ENCODE measurements around the gene CCDC149. TPM values are rescaled to one million over a fixed set of nuclear protein-coding genes. Genes with fewer than 3 reads are reported as not detected.

Gene CCDC149
- total and polyA plus RNA-seq, 11 donors = 5.8 to 14.7 (median 9.9) TPM

DNA sequence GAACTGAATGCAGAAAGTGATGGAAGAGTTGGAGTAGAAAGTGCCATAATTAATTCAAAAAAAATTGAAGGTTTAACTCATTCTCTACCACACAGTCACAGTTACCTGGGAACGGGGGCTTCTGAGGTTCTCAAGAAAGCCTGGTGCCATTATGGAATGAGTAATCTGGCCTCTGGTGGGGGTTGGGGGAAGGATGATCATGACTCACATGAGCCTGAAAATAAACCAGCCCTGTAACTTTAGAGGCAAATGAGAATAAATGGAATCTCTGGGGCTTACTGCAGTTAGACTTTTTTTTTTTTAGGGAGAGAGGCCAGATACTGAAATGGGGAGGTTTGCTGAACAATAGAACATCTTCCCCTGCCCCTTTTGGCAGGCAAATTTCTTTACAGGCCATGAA is 62.2 kb downstream of the CCDC149 start:
- H3K27me3 ChIP-seq = no peaks in the 10 kb centered on the region
- no peak for TF ChIP-seq POLR2A (IDR thresholded peaks at IDR 0.05)
- TF ChIP-seq CTCF (IDR thresholded peaks at IDR 0.05) = no peak
- peak overlapping the region in 1 of 12 donors; percentile 14 for H3K27ac ChIP-seq
- H3K4me1 ChIP-seq = peaks cover 0 to 6% (median 0%) of the 10 kb centered on the region in 12 donors
- intact Hi-C loops (cut with DNase I) = no loop called here
- peaks cover 0 to 13% (median 0%) of the 10 kb centered on the region in 9 donors for H3K36me3 ChIP-seq
- no peak overlapping the region for H3K4me3 ChIP-seq
- ATAC-seq (no peak), DNase-seq (no peak)
- WGBS, 4 donors = 87 to 94% (median 91%) methylated on average over 1 of the region's 1 CpG
- no peaks in the 10 kb centered on the region for H3K9me3 ChIP-seq

DNA sequence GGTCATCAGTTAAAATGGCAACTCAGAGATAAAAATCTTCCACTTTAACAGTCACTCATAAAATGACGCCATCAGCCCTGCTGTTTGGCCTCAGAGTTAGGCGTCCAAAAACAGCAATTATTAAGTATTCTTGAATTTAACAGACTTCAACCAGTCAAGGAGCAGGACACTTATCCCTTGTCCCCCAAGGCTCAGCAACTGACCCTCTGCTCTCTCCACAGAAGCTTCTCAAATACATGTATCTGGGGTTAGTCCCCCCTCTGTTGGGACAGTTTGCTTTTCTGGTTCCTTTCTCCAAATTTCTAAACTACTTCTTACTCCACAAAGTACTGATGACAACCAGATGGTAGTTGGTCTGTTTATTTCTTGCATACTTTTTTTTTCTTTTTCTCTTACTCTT is 63.1 kb downstream of the CCDC149 start:
- DNase-seq (no peak), ATAC-seq (no peak)
- intact Hi-C loops (cut with DNase I) = no loop called here
- peaks cover 0 to 13% (median 0%) of the 10 kb centered on the region in 9 donors for H3K36me3 ChIP-seq
- TF ChIP-seq POLR2A (IDR thresholded peaks at IDR 0.05) (no peak), CTCF (IDR thresholded peaks at IDR 0.05) (no peak)
- H3K4me3 ChIP-seq = no peak overlapping the region
- 87 to 98% (median 93%) methylated on average over 2 of the region's 2 CpGs for WGBS, 4 donors
- H3K27ac ChIP-seq = peak overlapping the region in 1 of 12 donors; percentile 48
- no peaks in the 10 kb centered on the region for H3K27me3 ChIP-seq
- H3K4me1 ChIP-seq = peaks cover 0 to 6% (median 0%) of the 10 kb centered on the region in 12 donors
- no peaks in the 10 kb centered on the region for H3K9me3 ChIP-seq

DNA sequence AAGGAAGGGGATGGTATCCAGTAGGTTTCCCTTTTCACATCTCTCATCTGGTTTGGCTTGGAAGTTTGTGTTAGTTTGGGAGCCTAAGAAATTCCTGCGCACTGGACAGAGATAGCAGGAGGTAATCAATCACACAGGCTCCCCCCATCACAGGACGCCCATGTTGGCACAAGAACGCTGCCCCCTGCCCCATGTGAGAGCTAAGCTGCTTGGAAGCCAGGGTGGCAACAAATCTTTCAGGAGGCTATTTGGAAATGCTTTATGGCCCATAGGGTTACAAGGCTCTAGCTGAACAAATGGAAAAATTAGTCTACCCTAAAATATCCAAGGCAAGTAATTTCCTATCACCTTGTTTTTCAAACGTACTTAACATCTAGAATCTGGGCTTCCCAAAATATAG is 63.5 kb downstream of the CCDC149 start:
- Histone ChIP-seq H3K36me3 (peaks cover 0 to 13% (median 0%) of the 10 kb centered on the region in 9 donors), H3K9me3 (no peaks in the 10 kb centered on the region), H3K4me1 (peaks cover 0 to 6% (median 0%) of the 10 kb centered on the region in 12 donors), H3K27ac (peak overlapping the region in 1 of 12 donors; percentile 48), H3K4me3 (no peak overlapping the region), H3K27me3 (no peaks in the 10 kb centered on the region)
- WGBS, 4 donors = 87 to 92% (median 91%) methylated on average over 4 of the region's 4 CpGs
- DNase-seq (no peak), ATAC-seq (no peak)
- TF ChIP-seq CTCF (IDR thresholded peaks at IDR 0.05) (no peak), POLR2A (IDR thresholded peaks at IDR 0.05) (no peak)
- intact Hi-C loops (cut with DNase I) = no loop called here

GRCh38 chr4:24846716-24847115 is 66.1 kb downstream of the CCDC149 start:
- H3K36me3 ChIP-seq = peaks cover 0 to 13% (median 0%) of the 10 kb centered on the region in 9 donors
- WGBS, 4 donors = 93 to 95% (median 95%) methylated on average over 5 of the region's 5 CpGs
- H3K27me3 ChIP-seq = no peaks in the 10 kb centered on the region
- H3K4me3 ChIP-seq = no peak overlapping the region
- no peak for TF ChIP-seq POLR2A (IDR thresholded peaks at IDR 0.05)
- no peak for TF ChIP-seq CTCF (IDR thresholded peaks at IDR 0.05)
- no peak for ATAC-seq
- H3K27ac ChIP-seq = no peak overlapping the region
- intact Hi-C loops (cut with DNase I) = loop anchor here in 1 of 10 donors (1.0 kb wide), 1 partner anchor 25 kb away; no protein-coding TSS in a partner anchor
- H3K9me3 ChIP-seq = no peaks in the 10 kb centered on the region
- DNase-seq = no peak
- peaks cover 0 to 6% (median 0%) of the 10 kb centered on the region in 12 donors for H3K4me1 ChIP-seq

Data from heart left ventricle (tissue), 16 donors.